GM21367 (cell line): ENCODE measurements around the gene AXIN2.
"Not testable (repeated sequence)": the region's sequence is repeated elsewhere in the genome, so short reads cannot be mapped to it uniquely, and the experiment has no call there.

ENCODE experiments used
- ATAC-seq: cut with Tn5 transposase; IDR thresholded peaks from one replicate; pipeline ENCODE4 v1.9.1; 2021; ENCODE audit not compliant: unreplicated experiment

The AXIN2 gene

GRCh38 chr17:65537845-65538674 is 23.4 kb downstream of the AXIN2 start:
- ATAC-seq, result no peak

DNA sequence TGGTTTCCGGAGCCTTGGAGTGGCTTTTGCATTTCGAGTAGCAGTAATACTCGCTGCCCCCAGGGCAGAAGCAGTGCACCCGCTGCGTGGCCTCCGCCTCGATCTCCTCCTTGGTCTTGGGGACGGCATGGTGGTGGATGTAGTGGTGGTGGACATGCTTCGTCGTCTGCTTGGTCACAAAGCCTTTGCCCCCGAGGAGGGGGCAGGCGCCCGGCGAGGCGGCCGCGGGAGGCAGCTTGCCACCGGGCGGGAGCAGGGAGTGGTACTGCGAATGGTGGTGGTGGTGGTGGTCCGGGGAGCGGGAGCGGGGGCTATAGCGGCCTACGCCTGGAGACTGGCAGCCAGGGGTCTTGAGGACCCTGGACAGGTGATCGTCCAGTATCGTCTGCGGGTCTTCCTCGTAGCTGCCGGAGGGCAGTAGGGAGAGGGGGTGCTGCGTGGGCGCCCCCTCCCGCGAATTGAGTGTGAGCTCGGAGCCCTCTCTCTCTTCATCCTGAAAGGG is 24.1 kb downstream of the AXIN2 start:
- ATAC-seq, result no peak

- no peak for ATAC-seq
These were observed 24.7 kb downstream of the AXIN2 start for GRCh38 chr17:65536573-65537342.

DNA sequence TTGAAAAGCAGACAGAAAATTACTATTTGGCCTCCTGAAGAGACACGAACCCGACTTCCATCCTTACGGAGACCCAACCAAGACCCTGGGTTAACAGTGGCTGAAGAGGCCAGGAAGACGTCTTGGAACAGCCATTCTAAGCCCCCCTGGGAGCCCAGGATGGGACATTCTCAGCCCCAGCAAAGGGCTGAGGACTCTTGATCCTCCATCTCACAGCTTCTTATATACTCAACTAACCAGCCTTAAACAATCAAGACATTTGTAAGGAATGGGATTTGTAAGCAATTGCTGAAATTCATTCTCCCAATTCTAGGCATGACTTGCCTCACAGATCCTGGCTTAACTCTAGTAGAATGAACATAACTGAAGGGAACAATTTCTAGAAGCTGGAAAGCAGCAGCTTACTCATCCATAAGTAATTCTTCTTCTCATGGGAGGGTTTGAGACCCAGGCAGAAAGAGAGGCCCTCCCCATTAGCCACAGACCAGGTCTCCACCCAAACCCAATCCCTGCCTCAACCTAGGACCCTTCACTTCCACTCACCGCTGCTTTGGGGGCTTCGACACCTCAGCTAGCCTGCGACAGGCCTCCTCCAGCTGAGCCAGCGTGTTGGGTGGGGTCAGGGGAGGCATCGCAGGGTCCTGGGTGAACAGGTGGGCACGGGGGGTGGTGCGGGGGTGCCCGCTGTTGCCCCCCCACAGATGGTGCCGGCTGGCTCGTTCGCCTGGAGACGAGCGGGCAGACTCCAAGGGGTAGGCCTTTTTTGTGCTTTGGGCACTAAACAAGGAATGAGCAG is 25.5 kb downstream of the AXIN2 start:
- no peak for ATAC-seq

DNA sequence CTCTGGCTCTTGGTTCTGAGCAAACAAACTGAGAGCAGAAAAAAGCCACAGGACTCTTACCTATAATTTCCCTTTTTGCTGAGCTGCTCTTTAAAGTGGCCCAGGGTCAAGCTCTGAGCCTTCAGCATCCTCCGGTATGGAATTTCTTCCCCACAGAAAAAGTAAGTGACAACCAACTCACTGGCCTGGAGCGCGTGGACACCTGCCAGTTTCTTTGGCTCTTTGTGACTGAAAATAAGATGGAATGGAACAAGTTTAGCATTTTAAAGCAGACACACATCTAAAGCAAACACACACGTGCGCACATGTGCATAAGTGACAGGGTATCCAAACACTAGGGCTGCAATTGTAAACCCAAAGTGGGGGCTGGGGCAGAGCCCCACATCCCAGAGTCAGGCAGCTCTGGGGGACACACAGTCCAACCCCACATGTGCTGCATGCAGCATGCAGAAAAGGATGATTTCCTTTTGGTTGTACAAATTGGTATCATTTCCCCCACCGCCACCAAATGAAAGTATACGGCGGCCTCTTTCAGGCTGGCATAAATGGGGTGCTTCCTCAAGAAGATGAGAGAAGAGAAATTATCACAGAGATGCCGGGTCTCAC is 27.5 kb downstream of the AXIN2 start:
- no peak for ATAC-seq

GRCh38 chr17:65533056-65533745 is 28.2 kb downstream of the AXIN2 start:
- ATAC-seq, result no peak

DNA sequence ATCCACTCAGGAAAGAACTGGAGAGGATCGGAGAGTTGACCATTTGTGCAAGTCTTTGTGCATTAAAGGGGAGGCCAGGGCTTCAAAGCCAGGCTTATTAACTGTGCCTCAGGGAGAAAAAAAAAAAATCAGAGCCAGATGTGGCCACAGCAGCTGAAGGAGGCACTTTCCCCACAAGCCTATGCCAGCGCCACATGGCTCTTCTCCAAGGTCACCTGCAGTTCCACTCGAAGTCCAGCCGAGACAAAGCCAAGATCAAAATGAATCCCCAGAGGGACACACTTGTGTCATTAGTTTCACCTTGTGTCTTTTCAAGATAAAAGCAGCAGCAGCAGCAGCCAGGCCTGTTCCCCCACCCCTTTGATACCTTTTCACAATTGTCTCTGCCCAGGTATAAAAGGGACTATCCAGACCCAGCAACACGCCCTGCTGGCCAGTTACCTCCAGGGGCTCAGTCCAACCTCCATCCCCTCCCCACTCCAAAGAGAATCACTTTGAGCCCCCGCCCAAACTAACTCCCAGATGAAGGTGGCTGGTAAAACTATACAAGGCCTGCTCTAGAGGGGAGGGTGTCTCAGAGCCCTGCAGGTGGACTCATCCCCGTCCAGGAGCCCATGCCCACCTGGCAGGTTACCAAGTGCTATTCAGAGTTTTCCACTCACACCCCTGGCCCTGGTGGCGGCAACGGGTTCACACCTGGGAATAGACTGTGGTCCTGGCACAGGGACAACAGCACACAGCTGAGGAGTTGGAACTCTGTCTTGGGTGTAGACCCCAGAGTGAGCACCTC is 29.2 kb downstream of the AXIN2 start:
- no peak for ATAC-seq

- no peak for ATAC-seq
These were observed 30.0 kb downstream of the AXIN2 start for GRCh38 chr17:65531256-65532100.

GRCh38 chr17:65530523-65531255 is 30.8 kb downstream of the AXIN2 start:
- no peak for ATAC-seq

GRCh38 chr17:65529761-65530522 is 31.5 kb downstream of the AXIN2 start:
- no peak for ATAC-seq

DNA sequence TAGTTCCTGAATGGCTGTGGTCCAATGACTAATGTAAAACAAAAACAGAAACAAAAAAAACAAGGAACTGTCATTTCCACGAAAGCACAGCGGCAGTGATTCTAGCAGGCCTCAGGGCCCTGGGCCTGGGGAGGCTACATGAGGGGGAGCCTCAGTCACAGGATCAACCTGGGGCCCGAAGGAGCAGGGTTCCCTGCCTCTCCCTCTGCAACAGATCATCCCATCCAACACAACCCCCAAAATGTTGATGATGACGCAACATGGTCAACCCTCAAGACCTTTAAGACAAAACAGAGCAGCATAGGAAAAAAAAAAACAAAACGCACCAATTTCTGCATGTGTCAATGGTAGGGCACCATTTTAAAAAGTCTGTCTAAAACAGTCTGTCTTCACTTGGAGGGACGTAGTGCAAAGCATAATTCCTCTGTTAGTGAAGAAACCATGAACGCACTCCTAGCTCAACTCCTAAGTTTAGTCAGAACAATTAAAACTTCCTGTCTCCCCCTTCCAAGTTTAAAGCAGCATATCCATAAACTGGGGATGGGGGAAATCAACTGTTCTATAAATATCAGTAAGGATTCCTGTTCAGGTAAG is 32.3 kb downstream of the AXIN2 start:
- no peak for ATAC-seq

DNA sequence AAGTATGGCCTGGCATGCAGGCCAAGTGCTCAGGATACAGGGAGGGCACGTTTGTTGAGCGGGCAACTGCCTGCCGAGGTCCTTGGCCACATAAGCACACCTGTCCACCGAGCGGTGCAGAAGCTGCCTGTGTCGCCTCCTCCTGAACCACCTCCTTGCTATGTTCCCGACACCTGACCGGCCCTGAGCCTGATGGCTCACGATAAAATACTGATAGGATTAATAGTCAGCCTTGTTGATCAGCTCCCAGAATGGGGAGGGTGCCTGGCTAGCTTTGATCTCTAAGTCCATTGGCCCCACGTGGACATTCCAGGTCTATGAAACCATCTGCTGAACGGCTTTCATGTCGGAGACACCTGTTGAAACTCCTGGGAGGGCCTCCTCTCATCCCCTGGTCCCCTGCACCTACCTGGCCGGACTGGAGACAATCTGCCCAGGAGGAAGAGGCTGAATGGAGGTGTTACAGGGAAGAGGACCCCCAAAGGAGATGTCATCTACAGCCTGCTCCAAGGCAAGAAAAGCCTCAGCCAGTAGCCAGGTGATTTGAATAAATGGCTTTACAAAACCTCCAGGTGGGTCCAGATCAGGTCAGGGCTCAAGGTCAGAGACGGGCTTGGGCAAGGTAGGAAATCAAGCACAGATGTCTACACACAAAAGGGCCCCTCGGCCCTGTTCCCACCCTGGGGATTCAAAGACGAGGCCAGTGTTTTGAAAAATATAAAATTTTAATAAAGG is 33.4 kb downstream of the AXIN2 start:
- ATAC-seq, result no peak

DNA sequence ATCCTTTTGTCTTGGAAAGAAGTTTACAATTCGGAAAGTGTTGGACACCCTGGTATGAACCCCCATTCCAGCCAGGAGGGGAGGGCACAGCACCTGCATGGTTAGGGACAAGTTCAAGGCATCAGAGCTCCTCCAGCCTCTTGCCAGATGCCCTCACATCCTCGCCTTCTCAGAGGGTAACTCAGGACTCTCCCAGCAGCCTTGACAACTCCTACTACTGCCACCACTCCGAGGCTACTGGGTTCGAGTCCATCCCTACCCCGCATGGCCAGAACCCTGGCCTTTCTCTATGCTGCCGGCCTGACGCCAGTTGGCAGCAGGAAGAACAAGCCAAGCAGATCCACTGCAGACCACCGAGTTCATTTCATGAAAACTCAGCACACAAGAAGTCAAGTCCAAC is 34.1 kb downstream of the AXIN2 start:
- ATAC-seq, result no peak

DNA sequence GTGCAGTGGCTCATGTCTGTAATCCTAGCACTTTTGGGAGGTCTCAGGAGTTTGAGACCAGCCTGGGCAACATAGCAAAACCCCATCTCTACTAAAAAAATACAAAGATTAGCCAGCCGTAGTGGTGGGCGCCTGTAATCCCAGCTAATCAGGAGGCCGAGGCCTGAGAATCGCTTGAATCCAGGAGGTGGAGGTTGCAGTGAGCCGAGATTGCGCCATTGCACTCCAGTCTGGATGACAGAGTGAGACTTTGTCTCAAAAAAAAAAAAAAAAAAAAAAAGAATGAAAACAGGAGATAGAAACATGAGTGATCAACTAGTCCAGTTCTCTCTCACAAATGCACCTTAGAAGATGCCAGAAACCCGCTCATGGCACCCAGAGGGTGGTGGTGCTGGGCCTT is 34.6 kb downstream of the AXIN2 start:
- not testable (repeated sequence) for ATAC-seq

DNA sequence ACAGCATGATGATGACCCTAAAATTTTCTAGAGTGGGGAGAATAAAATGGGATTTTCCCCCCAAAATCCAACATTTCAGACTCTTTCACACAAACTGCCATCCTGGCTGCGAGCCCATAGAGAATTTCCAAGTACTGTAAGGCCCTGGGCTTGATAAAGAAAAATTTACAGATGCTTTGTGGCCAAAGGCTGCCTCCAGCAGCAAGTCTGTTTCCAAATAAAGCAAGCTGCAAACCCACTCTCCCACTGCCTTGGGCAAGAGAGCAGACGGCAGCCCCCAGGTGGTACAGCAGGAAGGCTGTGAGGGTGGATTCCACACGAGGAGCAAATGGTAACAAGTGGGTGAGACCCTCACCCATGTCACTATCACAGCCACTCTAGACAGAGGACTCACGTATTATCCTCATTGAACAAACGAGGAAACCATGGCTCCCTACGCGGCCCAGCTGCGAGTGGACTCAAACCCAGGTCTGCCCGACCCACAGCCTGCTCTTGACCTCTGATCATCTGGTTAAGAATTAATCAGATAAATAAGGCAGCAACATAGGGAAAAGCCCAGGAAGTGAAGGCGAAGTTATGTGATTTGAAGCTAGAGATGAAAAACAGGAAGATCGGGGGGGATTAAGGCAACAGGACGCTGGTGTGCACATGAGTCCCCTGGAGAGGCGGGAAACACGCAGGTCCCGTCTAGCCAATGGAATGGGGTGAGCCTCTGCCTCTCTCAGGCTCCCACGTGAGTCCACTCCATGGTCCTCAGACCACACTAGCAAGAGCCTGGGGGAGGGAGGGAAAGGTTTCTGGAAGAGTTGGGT is 37.4 kb downstream of the AXIN2 start:
- no peak for ATAC-seq
